GM10266 (cell line): ENCODE measurements around the gene GUCA1A.
"Not testable (repeated sequence)": the region's sequence is repeated elsewhere in the genome, so short reads cannot be mapped to it uniquely, and the experiment has no call there.

Experiments used
- DNase-seq: peaks from one replicate; pipeline ENCODE4 v3.0.0; 2012; ENCODE audit errors: extremely low spot score
- TF ChIP-seq, protein P1 (sequence below): IDR thresholded peaks from 2 replicates; pipeline ENCODE4 v1.5.1; 2012; ENCODE audit warnings: mild to moderate bottlenecking, low read depth; ENCODE audit not compliant: control insufficient read depth, insufficient read depth; ENCODE audit errors: missing control alignments

The GUCA1A gene

DNA sequence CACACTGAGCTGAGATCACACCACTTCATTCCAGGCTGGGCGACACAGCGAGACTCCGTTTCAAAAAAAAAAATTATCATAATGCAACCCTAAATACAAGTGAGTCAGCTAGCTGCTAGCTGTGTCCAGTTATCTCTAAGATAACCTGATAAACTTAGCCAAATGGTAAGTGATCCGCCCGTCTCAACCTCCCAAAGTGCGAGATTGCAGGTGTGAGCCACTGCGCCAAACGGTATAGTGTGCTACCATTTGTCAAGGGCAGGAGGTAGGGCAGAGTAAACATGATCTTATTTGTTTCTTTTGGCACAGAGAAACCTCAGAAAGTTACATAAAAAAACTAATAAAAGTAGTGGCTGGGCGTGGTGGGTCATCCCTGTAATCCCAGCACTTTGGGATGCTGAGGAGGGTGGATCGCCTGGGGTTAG, 26.0 kb upstream of the GUCA1A start:
- TF ChIP-seq, protein P1, sequence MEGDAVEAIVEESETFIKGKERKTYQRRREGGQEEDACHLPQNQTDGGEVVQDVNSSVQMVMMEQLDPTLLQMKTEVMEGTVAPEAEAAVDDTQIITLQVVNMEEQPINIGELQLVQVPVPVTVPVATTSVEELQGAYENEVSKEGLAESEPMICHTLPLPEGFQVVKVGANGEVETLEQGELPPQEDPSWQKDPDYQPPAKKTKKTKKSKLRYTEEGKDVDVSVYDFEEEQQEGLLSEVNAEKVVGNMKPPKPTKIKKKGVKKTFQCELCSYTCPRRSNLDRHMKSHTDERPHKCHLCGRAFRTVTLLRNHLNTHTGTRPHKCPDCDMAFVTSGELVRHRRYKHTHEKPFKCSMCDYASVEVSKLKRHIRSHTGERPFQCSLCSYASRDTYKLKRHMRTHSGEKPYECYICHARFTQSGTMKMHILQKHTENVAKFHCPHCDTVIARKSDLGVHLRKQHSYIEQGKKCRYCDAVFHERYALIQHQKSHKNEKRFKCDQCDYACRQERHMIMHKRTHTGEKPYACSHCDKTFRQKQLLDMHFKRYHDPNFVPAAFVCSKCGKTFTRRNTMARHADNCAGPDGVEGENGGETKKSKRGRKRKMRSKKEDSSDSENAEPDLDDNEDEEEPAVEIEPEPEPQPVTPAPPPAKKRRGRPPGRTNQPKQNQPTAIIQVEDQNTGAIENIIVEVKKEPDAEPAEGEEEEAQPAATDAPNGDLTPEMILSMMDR: no peak
- DNase-seq: no peak

DNA sequence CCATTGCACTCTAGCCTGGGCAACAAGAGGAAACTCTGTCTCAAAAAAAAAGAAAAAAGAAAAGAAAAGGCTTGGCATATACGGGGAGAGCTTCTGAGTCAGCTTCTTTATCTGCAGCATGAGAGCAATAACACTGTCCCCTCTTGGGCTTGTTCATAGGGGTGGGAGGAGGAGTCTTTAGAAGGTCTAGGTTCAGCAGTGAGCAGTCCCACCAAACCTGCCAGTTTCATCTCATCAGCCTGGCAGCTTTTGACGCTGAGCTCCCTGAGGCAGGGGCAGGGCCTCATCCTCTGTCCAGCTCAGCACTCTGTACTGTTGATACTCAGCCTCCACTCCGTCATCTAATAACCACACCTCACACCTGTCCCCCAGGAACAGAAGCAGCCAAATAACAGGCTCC, 25.1 kb upstream of the GUCA1A start:
- DNase-seq: no peak
- TF ChIP-seq, protein P1: no peak

DNA sequence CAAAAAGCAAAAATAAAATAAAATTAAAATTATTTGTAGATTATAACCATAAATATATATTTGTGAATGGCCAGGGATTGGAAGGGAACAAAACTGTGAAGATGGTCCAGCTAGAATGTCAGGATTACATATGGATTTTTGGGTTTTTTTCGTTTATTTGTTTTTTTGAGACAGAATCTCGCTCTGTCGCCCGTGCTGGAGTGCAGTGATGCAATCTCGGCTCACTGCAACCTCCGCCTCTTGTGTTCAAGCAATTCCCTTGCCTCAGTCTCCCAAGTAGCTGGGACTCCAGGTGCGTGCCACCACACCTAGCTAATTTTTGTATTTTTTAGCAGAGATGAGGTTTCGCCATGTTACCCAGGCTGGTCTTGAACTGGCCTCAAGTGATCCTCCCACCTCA, 22.9 kb upstream of the GUCA1A start:
- TF ChIP-seq, protein P1: no peak
- no peak for DNase-seq

DNA sequence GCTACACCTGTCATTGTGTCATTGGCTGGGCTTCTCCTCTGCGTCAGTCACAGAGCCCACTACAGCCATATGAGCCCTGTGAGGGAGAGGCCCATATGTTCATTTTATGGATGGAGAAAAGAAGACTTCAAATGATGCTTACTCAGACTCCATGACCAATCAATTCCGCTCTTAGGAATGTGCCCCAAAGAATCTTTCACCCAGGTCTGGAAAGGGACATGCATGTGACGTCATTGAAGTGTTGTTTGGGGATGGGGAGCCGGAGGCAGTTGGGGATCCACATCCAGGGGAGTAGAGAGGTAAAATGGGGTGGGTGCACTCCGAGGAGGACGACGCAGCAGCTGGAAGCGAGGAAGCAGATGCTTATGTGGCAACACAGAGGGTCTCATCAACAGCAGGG, 21.1 kb upstream of the GUCA1A start:
- TF ChIP-seq, protein P1: no peak
- DNase-seq: no peak

DNA sequence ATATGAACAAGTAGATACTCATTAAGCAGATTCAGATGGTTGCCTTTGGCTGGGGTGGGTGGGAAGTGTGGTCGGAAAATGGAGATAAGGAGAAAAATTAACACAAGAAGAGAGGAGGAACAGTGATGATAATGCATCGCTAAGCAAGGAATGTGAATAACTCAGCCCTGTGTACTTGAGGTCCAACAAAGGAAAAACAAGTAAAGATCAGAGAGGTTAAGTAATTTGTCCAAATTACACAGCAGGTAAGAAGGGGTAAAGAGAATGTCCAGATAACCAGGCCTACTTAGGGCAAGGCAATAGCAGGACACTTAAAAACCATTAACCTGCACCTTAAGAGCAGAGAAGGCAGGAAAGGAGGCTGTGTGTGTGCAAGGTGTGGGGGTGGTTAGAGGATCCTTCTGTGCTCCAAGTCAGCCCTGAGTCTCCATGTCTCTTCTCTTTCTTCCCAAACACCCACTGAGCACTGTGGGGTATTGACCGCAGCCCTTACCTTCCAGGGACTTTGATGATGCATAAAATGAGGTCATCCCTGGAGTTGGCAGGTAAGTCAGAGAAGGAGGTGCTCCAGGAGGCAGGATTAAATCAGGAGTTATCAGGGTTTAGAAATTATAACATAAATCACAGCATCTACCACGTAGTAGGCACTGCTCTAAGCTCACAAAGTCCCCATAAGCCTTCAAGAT, 20.5 kb upstream of the GUCA1A start:
- not testable (repeated sequence) for DNase-seq

DNA sequence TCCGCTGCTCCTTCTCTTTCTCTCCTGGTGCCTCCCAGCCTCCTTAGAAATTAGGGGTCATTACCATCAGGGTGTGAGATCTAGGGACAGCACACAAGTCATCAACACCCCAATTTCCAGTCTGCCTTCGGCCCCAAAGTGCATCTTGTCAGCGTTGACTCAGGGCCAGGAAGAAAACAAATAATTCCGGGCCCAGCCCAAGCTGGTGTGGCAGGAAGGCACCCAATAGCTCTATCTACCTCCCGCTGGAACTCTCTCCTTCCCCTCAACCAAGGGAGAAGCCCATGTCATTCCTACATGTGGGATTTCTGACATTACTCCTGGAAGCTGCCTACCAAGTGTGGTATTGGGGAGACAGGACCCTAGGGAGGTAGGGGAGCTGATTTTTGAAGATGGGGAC, 19.2 kb upstream of the GUCA1A start:
- TF ChIP-seq, protein P1: no peak
- DNase-seq: no peak

DNA sequence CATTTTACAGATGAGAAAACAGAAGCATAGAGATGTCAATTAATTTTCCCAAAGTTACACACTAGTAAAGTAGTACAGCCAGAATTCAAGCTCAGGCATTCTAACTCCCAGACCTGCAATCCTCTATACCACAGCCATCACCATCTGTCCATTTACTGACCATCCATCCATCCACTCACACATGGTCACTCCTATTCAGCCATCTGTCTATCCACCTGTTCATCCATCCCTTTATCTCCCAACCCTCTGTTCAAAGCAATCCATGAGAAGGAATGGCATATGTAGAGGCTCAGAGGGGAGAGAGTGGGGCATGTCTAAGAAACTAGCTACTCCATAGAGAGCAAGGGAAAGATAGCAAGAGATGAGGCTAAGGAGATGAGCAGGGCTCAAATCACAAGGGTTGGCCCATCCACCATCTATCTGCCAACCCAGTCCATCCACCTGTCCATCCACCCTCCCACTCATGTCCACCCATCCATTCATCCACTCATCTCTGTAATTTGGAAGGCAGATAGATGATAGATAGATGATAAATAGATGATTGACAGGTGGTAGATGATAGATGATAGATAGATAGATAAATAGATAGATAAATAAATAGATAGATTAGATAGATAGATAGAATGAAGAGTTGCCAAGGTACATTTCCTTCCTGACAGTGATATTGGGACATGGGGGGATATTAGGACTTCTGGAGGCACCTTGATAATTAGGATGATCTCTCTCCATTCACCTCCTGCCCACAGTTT, 18.5 kb upstream of the GUCA1A start:
- TF ChIP-seq, protein P1: no peak
- DNase-seq: no peak
